Thyroid gland (tissue), 4 donors: ENCODE measurements around the gene SEL1L. TPM values are rescaled to one million over a fixed set of nuclear protein-coding genes. Genes with fewer than 3 reads are reported as not detected.

Source experiments
- DNase-seq, 2 donors: peaks; one replicate each; pipeline ENCODE4 v3.0.0-alpha.2; 2019
- H3K27ac ChIP-seq, 3 donors: fragments of 200-600 bp; sonication (generic); 1 replicate in 2 of 3; 2 replicates in 1 of 3; pipeline ENCODE4 v1.5.1; 2016 to 2019; ENCODE audit warnings: mild to moderate bottlenecking in 1 of 3, moderate library complexity in 1 of 3
- H3K27me3 ChIP-seq: fragments of 200-600 bp; sonication (generic); one replicate; pipeline ENCODE4 v1.5.1; 2019
- H3K36me3 ChIP-seq, 2 donors: fragments of 200-600 bp; sonication (generic); one replicate each; pipeline ENCODE4 v1.5.1; 2016 to 2019
- H3K4me1 ChIP-seq, 2 donors: fragments of 200-600 bp; sonication (generic); one replicate each; pipeline ENCODE4 v1.5.1; 2017 to 2019
- H3K4me3 ChIP-seq, 3 donors: fragments of 200-600 bp; sonication (generic); replicated peaks in 1 of 3; 1 replicate in 2 of 3; 2 replicates in 1 of 3; pipeline ENCODE4 v1.5.1; 2016; ENCODE audit warnings: mild to moderate bottlenecking in 1 of 3
- H3K9me3 ChIP-seq: fragments of 200-600 bp; sonication (generic); one replicate; pipeline ENCODE4 v1.5.1; 2017
- CTCF ChIP-seq, 6 experiments: fragments of 200-600 bp in 3 of 6; fragments of 450-650 bp in 3 of 6; sonication (generic) in 3 of 6; IDR thresholded peaks; one replicate each; pipeline ENCODE4 v1.5.1; 2016 to 2019; ENCODE audit warnings: antibody characterized with exemption in 6 of 6, mild to moderate bottlenecking in 2 of 6, inconsistent platforms in 1 of 6, moderate library complexity in 1 of 6
- POLR2A ChIP-seq, 2 donors: fragments of 450-650 bp; IDR thresholded peaks; one replicate each; pipeline ENCODE4 v1.6.1; 2017; ENCODE audit warnings: antibody characterized with exemption in 2 of 2, mild to moderate bottlenecking in 2 of 2, moderate library complexity in 1 of 2
- WGBS, 2 donors: methylation state at CpG; one replicate each; pipeline ENCODE4 v1.1.5; 2017; 5-methylcytosine and 5-hydroxymethylcytosine counted together
- intact Hi-C: fragments of 100-400 bp; cut with DNase I; formaldehyde crosslinking; loops from one replicate; pipeline ENCODE4 v1.15.1; 2023
- total RNA-seq, 4 donors: library from RNA; depleted of rRNA; stranded (reverse); fragments of >200 nt; gene quantifications; one replicate each; pipeline ENCODE4 v1.2.3, GENCODE V29; 2016

SEL1L gene
- 10 to 100 TPM; 65.4 to 96.2 (median 89.6) TPM for total RNA-seq

GRCh38 chr14:81533536-81534343 is at the start of gene SEL1L:
TSS of gene SEL1L (minus strand) at chr14:81533853. CDS start at chr14:81533744, 109 bp downstream.
- 1% methylated on average over 27 to 33 of the region's 50 CpGs for WGBS, 2 donors
- Histone ChIP-seq H3K27ac (peak within 1 kb of the TSS in 2 of 3 donors; percentile 50 to 59), H3K9me3 (no peaks in the 10 kb centered on the region), H3K4me1 (peaks cover 15 to 22% of the 10 kb centered on the region in 2 donors), H3K4me3 (peak within 1 kb of the TSS; percentile 68 to 99 (median 91)), H3K36me3 (no peaks in the 10 kb centered on the region), H3K27me3 (no peaks in the 10 kb centered on the region)
- DNase-seq: peak; percentile 100
- intact Hi-C loops: no loop called here
- TF ChIP-seq CTCF (IDR thresholded peaks at IDR 0.05): no peak
- TF ChIP-seq POLR2A (IDR thresholded peaks at IDR 0.05): peak; percentile 31 to 85

GRCh38 chr14:81582420-81582819 is 48.8 kb upstream of the SEL1L start:
- H3K4me1 ChIP-seq: no peaks in the 10 kb centered on the region
- intact Hi-C loops: no loop called here

GRCh38 chr14:81579115-81579514 is 45.5 kb upstream of the SEL1L start:
- TF ChIP-seq CTCF (IDR thresholded peaks at IDR 0.05): no peak
- TF ChIP-seq POLR2A (IDR thresholded peaks at IDR 0.05): no peak
- H3K4me1 ChIP-seq: no peaks in the 10 kb centered on the region
- no peak overlapping the region for H3K27ac ChIP-seq
- no peaks in the 10 kb centered on the region for H3K27me3 ChIP-seq
- intact Hi-C loops: no loop called here
- 85 to 93% methylated on average over 2 of the region's 2 CpGs for WGBS, 2 donors
- no peaks in the 10 kb centered on the region for H3K9me3 ChIP-seq
- H3K4me3 ChIP-seq: no peak overlapping the region
- DNase-seq: no peak
- H3K36me3 ChIP-seq: no peaks in the 10 kb centered on the region

More at GRCh38 chr14:81582420-81582819, 48.8 kb upstream of the SEL1L start:
- H3K27me3 ChIP-seq: no peaks in the 10 kb centered on the region
- TF ChIP-seq POLR2A (IDR thresholded peaks at IDR 0.05): no peak
- no peak for TF ChIP-seq CTCF (IDR thresholded peaks at IDR 0.05)
- DNase-seq: no peak
- H3K36me3 ChIP-seq: no peaks in the 10 kb centered on the region
- WGBS, 2 donors: 48 to 49% methylated on average over 3 of the region's 3 CpGs
- no peaks in the 10 kb centered on the region for H3K9me3 ChIP-seq
- H3K4me3 ChIP-seq: no peak overlapping the region
- no peak overlapping the region for H3K27ac ChIP-seq

- Histone ChIP-seq H3K4me3 (no peak overlapping the region), H3K36me3 (no peaks in the 10 kb centered on the region), H3K27ac (no peak overlapping the region), H3K4me1 (no peaks in the 10 kb centered on the region), H3K27me3 (no peaks in the 10 kb centered on the region), H3K9me3 (no peaks in the 10 kb centered on the region)
- 84 to 96% methylated on average over 5 of the region's 5 CpGs for WGBS, 2 donors
- no peak for TF ChIP-seq CTCF (IDR thresholded peaks at IDR 0.05)
- TF ChIP-seq POLR2A (IDR thresholded peaks at IDR 0.05): no peak
- intact Hi-C loops: no loop called here
- no peak for DNase-seq
Observed at GRCh38 chr14:81571437-81571836, 37.8 kb upstream of the SEL1L start.

GRCh38 chr14:81567302-81567701 is 33.6 kb upstream of the SEL1L start:
- Histone ChIP-seq H3K4me3 (no peak overlapping the region), H3K36me3 (no peaks in the 10 kb centered on the region), H3K27ac (no peak overlapping the region), H3K27me3 (no peaks in the 10 kb centered on the region), H3K9me3 (no peaks in the 10 kb centered on the region), H3K4me1 (no peaks in the 10 kb centered on the region)
- intact Hi-C loops: no loop called here
- TF ChIP-seq POLR2A (IDR thresholded peaks at IDR 0.05) (no peak), CTCF (IDR thresholded peaks at IDR 0.05) (no peak)
- DNase-seq: no peak
- WGBS, 2 donors: 82 to 84% methylated on average over 6 of the region's 6 CpGs
